ENCODE results near the gene CD22. TPM values are rescaled to one million over a fixed set of nuclear protein-coding genes. Genes with fewer than 3 reads are reported as not detected.
A peak's percentile ranks its signal among the peaks of the same experiment; 100 is the strongest.

Gene CD22
- not detected for total RNA-seq (ENCODE audit: unreplicated experiment)
- long read RNA-seq = 0 reads

DNA sequence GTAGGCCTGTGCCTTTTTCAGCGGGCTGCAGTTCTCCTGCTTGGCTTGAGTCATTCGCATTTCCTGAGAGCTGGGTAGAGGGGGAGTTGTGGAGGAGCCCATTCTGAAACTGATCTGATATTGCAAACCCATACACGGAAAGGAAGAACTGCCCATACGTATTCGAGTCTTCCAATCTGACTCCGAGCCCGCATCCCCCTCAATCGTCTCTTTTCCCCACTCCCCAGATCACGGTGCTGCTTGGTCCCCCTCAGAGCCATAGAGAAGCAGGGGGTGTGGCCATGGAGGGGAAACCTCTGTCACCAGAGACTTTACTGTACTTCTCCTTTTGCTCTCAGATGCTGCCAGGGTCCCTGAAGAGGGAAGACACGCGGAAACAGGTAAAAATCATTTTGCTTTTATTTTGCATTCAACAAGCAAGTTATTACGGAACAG is at the start of gene CD22:
TSS of gene CD22 (plus strand) at position 337 of the 435 bp plus-strand sequence. CDS start 2,854 bp downstream, outside the sequence.
- no peaks in the 10 kb centered on the region for H3K36me3 Mint-ChIP-seq (ENCODE audit: unreplicated experiment)
- no peak within 1 kb of the TSS for H3K4me3 Mint-ChIP-seq (ENCODE audit: unreplicated experiment)
- no peaks in the 10 kb centered on the region for H3K9me3 Mint-ChIP-seq (ENCODE audit: unreplicated experiment)
- no peak for DNase-seq
- no peak for TF ChIP-seq CTCF (IDR thresholded peaks at IDR 0.05; ENCODE audit: partially characterized antibody, unreplicated experiment)
- H3K27me3 Mint-ChIP-seq (ENCODE audit: unreplicated experiment) = no peaks in the 10 kb centered on the region
- no peaks in the 10 kb centered on the region for H3K4me1 Mint-ChIP-seq (ENCODE audit: low read depth, unreplicated experiment)
- no peak within 1 kb of the TSS for H3K27ac Mint-ChIP-seq (ENCODE audit: unreplicated experiment)

- Mint-ChIP-seq H3K27me3 (ENCODE audit: unreplicated experiment) (peaks cover 14% of the 10 kb centered on the region), H3K4me1 (ENCODE audit: low read depth, unreplicated experiment) (peaks cover 8% of the 10 kb centered on the region), H3K36me3 (ENCODE audit: unreplicated experiment) (no peaks in the 10 kb centered on the region), H3K9me3 (ENCODE audit: unreplicated experiment) (peaks cover 13% of the 10 kb centered on the region), H3K27ac (ENCODE audit: unreplicated experiment) (no peak overlapping the region), H3K4me3 (ENCODE audit: unreplicated experiment) (peak overlapping the region; percentile 34)
- no peak for DNase-seq
- no peak for TF ChIP-seq CTCF (IDR thresholded peaks at IDR 0.05; ENCODE audit: partially characterized antibody, unreplicated experiment)
Observed at GRCh38 chr19:35279374-35279773, 49.6 kb upstream of the CD22 start.

- Mint-ChIP-seq H3K9me3 (ENCODE audit: unreplicated experiment) (peaks cover 12% of the 10 kb centered on the region), H3K36me3 (ENCODE audit: unreplicated experiment) (no peaks in the 10 kb centered on the region), H3K4me3 (ENCODE audit: unreplicated experiment) (peak overlapping the region; percentile 34), H3K27ac (ENCODE audit: unreplicated experiment) (peak overlapping the region; percentile 91), H3K27me3 (ENCODE audit: unreplicated experiment) (peaks cover 15% of the 10 kb centered on the region), H3K4me1 (ENCODE audit: low read depth, unreplicated experiment) (peaks cover 12% of the 10 kb centered on the region)
- DNase-seq = peak; percentile 61
- TF ChIP-seq CTCF (IDR thresholded peaks at IDR 0.05; ENCODE audit: partially characterized antibody, unreplicated experiment) = no peak
Observed at GRCh38 chr19:35279985-35280821, 48.8 kb upstream of the CD22 start.

DNA sequence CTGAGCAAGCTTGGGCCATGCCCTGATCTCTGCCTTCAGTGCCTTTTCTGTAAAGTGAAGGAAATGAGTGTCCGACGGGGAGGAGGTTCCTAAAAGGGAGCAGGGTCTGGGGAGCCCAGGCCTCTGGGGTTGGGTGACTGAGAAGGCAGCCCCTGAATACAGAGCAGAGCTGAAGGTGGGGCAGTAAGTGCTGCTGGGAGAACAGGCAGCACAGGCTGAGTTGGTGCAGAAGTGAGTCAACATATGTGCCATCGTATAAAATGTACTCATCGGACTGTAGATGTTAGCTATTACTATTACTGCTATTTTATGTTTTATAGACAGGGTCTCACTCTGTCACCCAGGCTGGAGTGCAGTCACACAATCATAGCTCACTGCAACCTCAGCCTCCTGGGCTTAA is 47.7 kb upstream of the CD22 start:
- no peak overlapping the region for H3K4me3 Mint-ChIP-seq (ENCODE audit: unreplicated experiment)
- H3K27me3 Mint-ChIP-seq (ENCODE audit: unreplicated experiment) = peaks cover 15% of the 10 kb centered on the region
- no peak for DNase-seq
- peaks cover 14% of the 10 kb centered on the region for H3K4me1 Mint-ChIP-seq (ENCODE audit: low read depth, unreplicated experiment)
- H3K9me3 Mint-ChIP-seq (ENCODE audit: unreplicated experiment) = peaks cover 12% of the 10 kb centered on the region
- no peaks in the 10 kb centered on the region for H3K36me3 Mint-ChIP-seq (ENCODE audit: unreplicated experiment)
- no peak for TF ChIP-seq CTCF (IDR thresholded peaks at IDR 0.05; ENCODE audit: partially characterized antibody, unreplicated experiment)
- H3K27ac Mint-ChIP-seq (ENCODE audit: unreplicated experiment) = no peak overlapping the region
